Ascending aorta (tissue), 2 donors: ENCODE data around the gene GNG11. TPM values are rescaled to one million over a fixed set of nuclear protein-coding genes. Genes with fewer than 3 reads are reported as not detected.
"Not testable (repeated sequence)": the region's sequence is repeated elsewhere in the genome, so short reads cannot be mapped to it uniquely, and the experiment has no call there.

ENCODE experiments used
- DNase-seq, 2 donors: peaks; one replicate each; pipeline ENCODE4 v3.0.0-alpha.2; 2019; ENCODE audit warnings: low spot score in 2 of 2
- H3K27ac ChIP-seq, 2 donors: fragments of 200-600 bp; sonication (generic); one replicate each; pipeline ENCODE4 v1.5.1; 2016 to 2017; ENCODE audit warnings: mild to moderate bottlenecking in 1 of 2
- H3K27me3 ChIP-seq: fragments of 200-600 bp; sonication (generic); one replicate; pipeline ENCODE4 v1.5.1; 2017
- H3K36me3 ChIP-seq, 2 donors: fragments of 200-600 bp; sonication (generic); one replicate each; pipeline ENCODE4 v1.5.1; 2016
- H3K4me1 ChIP-seq, 2 donors: fragments of 200-600 bp; sonication (generic); one replicate each; pipeline ENCODE4 v1.5.1; 2016 to 2017; ENCODE audit warnings: mild to moderate bottlenecking in 1 of 2
- H3K4me3 ChIP-seq, 2 donors: fragments of 200-600 bp; sonication (generic); one replicate each; pipeline ENCODE4 v1.5.1; 2016 to 2017; ENCODE audit warnings: mild to moderate bottlenecking in 1 of 2
- H3K9me3 ChIP-seq, 2 donors: fragments of 200-600 bp; sonication (generic); one replicate each; pipeline ENCODE4 v1.5.1; 2016
- CTCF ChIP-seq, 3 experiments: fragments of 200-600 bp in 2 of 3; fragments of 450-650 bp in 1 of 3; sonication (generic) in 2 of 3; IDR thresholded peaks; one replicate each; pipeline ENCODE4 v1.5.1; 2016 to 2019; ENCODE audit warnings: antibody characterized with exemption in 3 of 3, mild to moderate bottlenecking in 1 of 3, moderate library complexity in 1 of 3
- intact Hi-C: fragments of 100-400 bp; cut with DNase I; formaldehyde crosslinking; loops from one replicate; pipeline ENCODE4 v1.15.1; 2023
- total RNA-seq: library from RNA; depleted of rRNA; stranded (reverse); fragments of >200 nt; gene quantifications from one replicate; pipeline ENCODE4 v1.1.0, GENCODE V29; 2016

Gene GNG11
- total RNA-seq, 1 donor from 2014 or later: 28.4 TPM

- intact Hi-C loops: no loop called here
- Histone ChIP-seq H3K4me1 (peaks cover 0 to 3% of the 10 kb centered on the region in 2 donors), H3K4me3 (no peak overlapping the region), H3K27ac (no peak overlapping the region), H3K36me3 (no peaks in the 10 kb centered on the region), H3K9me3 (no peaks in the 10 kb centered on the region), H3K27me3 (no peaks in the 10 kb centered on the region)
- DNase-seq: no peak
- TF ChIP-seq CTCF (IDR thresholded peaks at IDR 0.05): no peak
These were observed 6.9 kb upstream of the GNG11 start for GRCh38 chr7:93914581-93915066.

- H3K4me1 ChIP-seq, DNase-seq, H3K36me3 ChIP-seq, H3K27ac ChIP-seq, intact Hi-C loops, H3K4me3 ChIP-seq, H3K9me3 ChIP-seq, H3K27me3 ChIP-seq: not testable (repeated sequence)
These were observed 6.2 kb upstream of the GNG11 start for GRCh38 chr7:93915206-93915842.

- DNase-seq, H3K4me3 ChIP-seq, H3K27me3 ChIP-seq, H3K36me3 ChIP-seq, H3K4me1 ChIP-seq, H3K27ac ChIP-seq, intact Hi-C loops, H3K9me3 ChIP-seq: not testable (repeated sequence)
These were observed 5.6 kb upstream of the GNG11 start for GRCh38 chr7:93915888-93916287.

GRCh38 chr7:93916315-93916714, 5.2 kb upstream of the GNG11 start:
- H3K27me3 ChIP-seq, H3K4me3 ChIP-seq, H3K9me3 ChIP-seq, intact Hi-C loops, H3K4me1 ChIP-seq, H3K36me3 ChIP-seq, DNase-seq, H3K27ac ChIP-seq: not testable (repeated sequence)

- intact Hi-C loops: no loop called here
- TF ChIP-seq CTCF (IDR thresholded peaks at IDR 0.05): no peak
- peak overlapping the region; percentile 82 to 84 for H3K27ac ChIP-seq
These were observed 896 bp upstream of the GNG11 start for GRCh38 chr7:93920496-93921182.

GRCh38 chr7:93921186-93921585, 349 bp upstream of the GNG11 start:
- DNase-seq: no peak
- Histone ChIP-seq H3K27me3 (no peaks in the 10 kb centered on the region), H3K4me1 (no peaks in the 10 kb centered on the region), H3K4me3 (peak overlapping the region; percentile 60 to 79), H3K27ac (peak overlapping the region; percentile 82 to 84), H3K36me3 (no peaks in the 10 kb centered on the region), H3K9me3 (no peaks in the 10 kb centered on the region)
- TF ChIP-seq CTCF (IDR thresholded peaks at IDR 0.05): no peak
- intact Hi-C loops: no loop called here

More at GRCh38 chr7:93920496-93921182, 896 bp upstream of the GNG11 start:
- Histone ChIP-seq H3K4me3 (no peak overlapping the region), H3K27me3 (no peaks in the 10 kb centered on the region), H3K36me3 (no peaks in the 10 kb centered on the region), H3K9me3 (no peaks in the 10 kb centered on the region), H3K4me1 (no peaks in the 10 kb centered on the region)
- no peak for DNase-seq

GRCh38 chr7:93923296-93923695, 1.8 kb downstream of the GNG11 start:
- Histone ChIP-seq H3K4me3 (peak overlapping the region; percentile 16 to 79), H3K36me3 (no peaks in the 10 kb centered on the region), H3K9me3 (no peaks in the 10 kb centered on the region), H3K4me1 (no peaks in the 10 kb centered on the region), H3K27me3 (no peaks in the 10 kb centered on the region), H3K27ac (no peak overlapping the region)
- TF ChIP-seq CTCF (IDR thresholded peaks at IDR 0.05): no peak
- intact Hi-C loops: no loop called here
- no peak for DNase-seq
